ENCODE results near the gene HLCS.

HLCS gene

GRCh38 chr21:36852864-36853263, 113.6 kb downstream of the HLCS start:
- ChIA-PET POLR2A (no interaction called here), CTCF (interaction anchor here (1.3 to 1.5 kb wide), 2 partner anchors 13 to 336 kb away, joined by 3 read pairs; no protein-coding TSS in a partner anchor)
- no peak for TF ChIP-seq CTCF (IDR thresholded peaks at IDR 0.05; ENCODE audit: insufficient read depth, low read length, missing control alignments)
- no peak for DNase-seq (ENCODE audit: low read depth, low spot score)
- no peak overlapping the region for H3K4me3 ChIP-seq (ENCODE audit: low read depth, low read length)

GRCh38 chr21:36852293-36852692, 114.2 kb downstream of the HLCS start:
- TF ChIP-seq CTCF (IDR thresholded peaks at IDR 0.05; ENCODE audit: insufficient read depth, low read length, missing control alignments): no peak
- POLR2A ChIA-PET: no interaction called here
- CTCF ChIA-PET: interaction anchor here (1.3 to 1.5 kb wide), 2 partner anchors 12 to 335 kb away, joined by 3 read pairs; no protein-coding TSS in a partner anchor
- no peak overlapping the region for H3K4me3 ChIP-seq (ENCODE audit: low read depth, low read length)
- no peak for DNase-seq (ENCODE audit: low read depth, low spot score)

GRCh38 chr21:36851121-36851520, 115.3 kb downstream of the HLCS start:
- CTCF ChIA-PET: interaction anchor here (0.7 to 1.5 kb wide), 3 partner anchors 28 to 220 kb away, joined by 3 to 6 read pairs (median 4); no protein-coding TSS in a partner anchor
- H3K4me3 ChIP-seq (ENCODE audit: low read depth, low read length): no peak overlapping the region
- TF ChIP-seq CTCF (IDR thresholded peaks at IDR 0.05; ENCODE audit: insufficient read depth, low read length, missing control alignments): no peak
- POLR2A ChIA-PET: no interaction called here
- DNase-seq (ENCODE audit: low read depth, low spot score): no peak

GRCh38 chr21:36850372-36850771, 116.1 kb downstream of the HLCS start:
- no peak for DNase-seq (ENCODE audit: low read depth, low spot score)
- H3K4me3 ChIP-seq (ENCODE audit: low read depth, low read length): no peak overlapping the region
- no peak for TF ChIP-seq CTCF (IDR thresholded peaks at IDR 0.05; ENCODE audit: insufficient read depth, low read length, missing control alignments)
- ChIA-PET POLR2A (no interaction called here), CTCF (interaction anchor here (0.7 to 1.5 kb wide), 3 partner anchors 27 to 219 kb away, joined by 3 to 6 read pairs (median 4); no protein-coding TSS in a partner anchor)

- no peak overlapping the region for H3K4me3 ChIP-seq (ENCODE audit: low read depth, low read length)
- POLR2A ChIA-PET: no interaction called here
- no peak for DNase-seq (ENCODE audit: low read depth, low spot score)
- no peak for TF ChIP-seq CTCF (IDR thresholded peaks at IDR 0.05; ENCODE audit: insufficient read depth, low read length, missing control alignments)
- CTCF ChIA-PET: interaction anchor here (0.7 to 1.5 kb wide), 5 partner anchors 8 to 96 kb away, joined by 3 to 4 read pairs (median 3); no protein-coding TSS in a partner anchor
Measured at GRCh38 chr21:36849461-36850105, 116.9 kb downstream of the HLCS start.

- DNase-seq (ENCODE audit: low read depth, low spot score): no peak
- ChIA-PET POLR2A (interaction anchor here (0.7 kb wide), 1 partner anchor 12 kb away, joined by 4 read pairs; no protein-coding TSS in a partner anchor), CTCF (interaction anchor here (0.7 to 1.3 kb wide), 5 partner anchors 9 to 95 kb away, joined by 3 read pairs; no protein-coding TSS in a partner anchor)
- TF ChIP-seq CTCF (IDR thresholded peaks at IDR 0.05; ENCODE audit: insufficient read depth, low read length, missing control alignments): no peak
- H3K4me3 ChIP-seq (ENCODE audit: low read depth, low read length): no peak overlapping the region
Measured at GRCh38 chr21:36848730-36849274, 117.7 kb downstream of the HLCS start.

All from AG04449 (cell line).